Body of pancreas (tissue), 4 donors: ENCODE data around the gene TAGLN2. TPM values are rescaled to one million over a fixed set of nuclear protein-coding genes. Genes with fewer than 3 reads are reported as not detected.
A peak's percentile ranks its signal among the peaks of the same experiment; 100 is the strongest.

ENCODE experiments used
- ATAC-seq: fragments of 150-250 bp; one replicate; pipeline ENCODE4 v1.9.1; 2016
- DNase-seq, 4 donors: peaks; one replicate each; pipeline ENCODE4 v3.0.0-alpha.2; 2019
- H3K27ac ChIP-seq, 4 donors: fragments of 200-600 bp; sonication (generic); 1 replicate in 3 of 4; 2 replicates in 1 of 4; pipeline versions ENCODE4 v1.5.1 to v1.6.1; 2016 to 2019; ENCODE audit warnings: mild to moderate bottlenecking in 1 of 4, mixed read lengths in 1 of 4, moderate library complexity in 1 of 4
- H3K27me3 ChIP-seq, 2 donors: fragments of 200-600 bp; sonication (generic); one replicate each; pipeline ENCODE4 v1.6.0; 2016; ENCODE audit warnings: mild to moderate bottlenecking in 1 of 2
- H3K36me3 ChIP-seq, 2 donors: fragments of 200-600 bp; sonication (generic); replicated peaks in 1 of 2; 2 replicates each; pipeline ENCODE4 v1.5.1; 2016; ENCODE audit warnings: low read depth in 2 of 2; ENCODE audit not compliant: insufficient read depth in 1 of 2
- H3K4me1 ChIP-seq: fragments of 200-600 bp; sonication (generic); one replicate; pipeline ENCODE4 v1.6.0; 2016
- H3K4me3 ChIP-seq, 2 donors: fragments of 200-600 bp; sonication (generic); 1 replicate in 1 of 2; 2 replicates in 1 of 2; pipeline ENCODE4 v1.5.1; 2016 to 2019
- H3K9me3 ChIP-seq, 3 donors: fragments of 200-600 bp; sonication (generic); 1 replicate in 2 of 3; 2 replicates in 1 of 3; pipeline ENCODE4 v1.5.1; 2016
- CTCF ChIP-seq, 7 experiments: fragments of 450-650 bp in 4 of 7; fragments of 200-600 bp in 3 of 7; sonication (generic) in 3 of 7; IDR thresholded peaks; one replicate each; pipeline ENCODE4 v1.5.1; 2016 to 2019; ENCODE audit warnings: antibody characterized with exemption in 7 of 7
- POLR2A ChIP-seq, 3 donors: fragments of 450-650 bp; IDR thresholded peaks; one replicate each; pipeline ENCODE4 v1.6.1; 2016; ENCODE audit warnings: antibody characterized with exemption in 3 of 3, mild to moderate bottlenecking in 2 of 3
- WGBS, 2 donors: methylation state at CpG; one replicate each; pipeline ENCODE4 v1.1.5; 2017; 5-methylcytosine and 5-hydroxymethylcytosine counted together
- intact Hi-C: fragments of 100-400 bp; cut with DNase I; formaldehyde crosslinking; loops from one replicate; pipeline ENCODE4 v1.15.1; 2023
- total RNA-seq, 2 donors: library from RNA; depleted of rRNA; stranded (reverse); fragments of >200 nt; gene quantifications; one replicate each; pipeline ENCODE4 v1.1.0, GENCODE V29; 2016

TAGLN2 gene
- total RNA-seq, 2 donors from 2014 or later, result 63.0 to 118 TPM

GRCh38 chr1:159914252-159915018 is 10.9 kb downstream of the TAGLN2 start:
- peaks cover 75% of the 10 kb centered on the region for H3K4me1 ChIP-seq
- intact Hi-C loops, result no loop called here
- ATAC-seq (no peak), DNase-seq (peak in 1 of 4 donors; percentile 46)
- no peaks in the 10 kb centered on the region for H3K9me3 ChIP-seq
- peaks cover 4 to 13% of the 10 kb centered on the region in 2 donors for H3K36me3 ChIP-seq
- WGBS, 2 donors, result 72 to 74% methylated on average over 10 of the region's 10 CpGs
- peak overlapping the region; percentile 53 to 79 (median 67) for H3K27ac ChIP-seq
- no peak overlapping the region for H3K4me3 ChIP-seq
- TF ChIP-seq CTCF (IDR thresholded peaks at IDR 0.05), result no peak
- TF ChIP-seq POLR2A (IDR thresholded peaks at IDR 0.05), result no peak
- no peaks in the 10 kb centered on the region for H3K27me3 ChIP-seq

DNA sequence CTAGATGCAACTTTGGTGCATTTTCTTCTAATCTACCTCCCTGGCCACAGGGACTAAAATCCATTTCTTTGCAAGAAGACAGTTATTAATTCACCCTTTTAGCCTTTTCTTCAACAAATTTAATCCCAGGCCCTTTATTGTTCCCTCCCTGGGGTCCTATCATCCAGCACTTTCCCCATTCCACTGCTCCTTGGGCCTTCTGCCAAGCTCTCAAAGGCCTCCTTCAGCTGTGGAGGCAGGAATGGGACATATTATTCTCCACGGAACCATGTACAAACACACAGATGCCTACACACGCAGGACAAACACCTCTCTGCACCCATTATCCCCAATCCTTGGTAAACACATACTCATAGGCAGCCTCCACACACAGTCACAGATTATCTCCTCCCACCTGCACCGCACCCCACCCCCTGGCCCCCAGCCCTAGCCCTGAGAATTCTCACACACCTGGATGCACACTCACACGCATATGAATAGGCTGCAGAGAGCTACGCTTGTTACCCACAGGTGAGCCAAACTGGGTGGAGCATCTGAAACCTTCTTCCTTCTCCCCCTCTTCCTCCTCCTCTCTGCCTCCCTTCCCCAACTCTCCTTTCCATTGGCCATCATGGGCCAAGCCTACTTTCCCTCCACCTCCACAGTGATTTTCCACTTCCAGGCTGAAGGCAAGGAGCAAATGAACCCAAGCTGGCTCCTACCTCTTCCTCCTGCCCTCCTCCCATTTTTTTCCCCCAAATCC is 11.7 kb downstream of the TAGLN2 start:
- WGBS, 2 donors, result 37 to 39% methylated on average over 5 of the region's 5 CpGs
- intact Hi-C loops, result no loop called here
- ATAC-seq (peak; percentile 55), DNase-seq (peak; percentile 61 to 86 (median 81))
- peak in 1 of 3 donors; percentile 14 for TF ChIP-seq POLR2A (IDR thresholded peaks at IDR 0.05)
- no peak for TF ChIP-seq CTCF (IDR thresholded peaks at IDR 0.05)
- Histone ChIP-seq H3K4me3 (no peak overlapping the region), H3K27ac (peak overlapping the region; percentile 53 to 79 (median 67)), H3K4me1 (peaks cover 75% of the 10 kb centered on the region), H3K27me3 (no peaks in the 10 kb centered on the region), H3K36me3 (peaks cover under 1 to 5% of the 10 kb centered on the region in 2 donors), H3K9me3 (no peaks in the 10 kb centered on the region)

DNA sequence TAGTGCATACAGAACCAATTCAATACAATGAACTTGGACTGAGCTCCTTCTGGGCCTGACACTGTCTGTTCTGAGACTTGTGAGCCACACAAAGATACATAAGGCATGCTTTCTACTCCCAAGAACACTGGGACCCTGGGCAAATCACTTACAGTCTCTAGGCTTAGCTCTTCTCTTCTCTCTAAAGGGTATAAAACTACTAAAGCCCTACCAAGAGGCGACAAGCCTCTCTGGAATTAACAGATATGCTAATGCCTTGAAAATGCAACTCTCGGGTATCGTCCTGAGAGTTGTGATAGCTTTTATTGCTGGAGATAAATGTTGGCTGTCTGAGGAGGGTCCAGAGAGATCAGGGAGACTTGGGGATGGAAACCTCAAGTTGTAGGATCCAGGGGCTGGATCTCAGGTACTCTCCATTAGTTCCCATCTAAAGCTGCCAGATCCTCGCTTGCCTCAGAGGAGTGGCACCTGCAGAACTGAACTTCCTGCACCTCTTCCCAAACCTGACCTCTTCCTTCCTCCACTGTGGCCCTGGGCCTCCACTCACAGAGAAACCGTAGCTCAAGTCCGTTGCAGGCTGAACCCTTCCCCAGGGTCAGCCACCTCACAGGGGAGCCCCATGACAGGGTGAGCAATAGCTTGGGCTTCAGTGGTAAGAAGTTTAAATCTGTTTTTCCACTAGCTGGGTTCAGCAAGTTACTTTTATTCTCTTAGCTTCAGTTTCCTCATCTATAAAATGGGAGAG is 13.8 kb downstream of the TAGLN2 start:
- Histone ChIP-seq H3K4me1 (peaks cover 62% of the 10 kb centered on the region), H3K27me3 (no peaks in the 10 kb centered on the region), H3K9me3 (no peaks in the 10 kb centered on the region), H3K36me3 (no peaks in the 10 kb centered on the region), H3K27ac (peak overlapping the region in 3 of 4 donors; percentile 56 to 77 (median 73)), H3K4me3 (no peak overlapping the region)
- DNase-seq (no peak), ATAC-seq (no peak)
- 52 to 81% methylated on average over 6 of the region's 6 CpGs for WGBS, 2 donors
- intact Hi-C loops, result no loop called here
- TF ChIP-seq CTCF (IDR thresholded peaks at IDR 0.05) (no peak), POLR2A (IDR thresholded peaks at IDR 0.05) (no peak)

GRCh38 chr1:159908031-159908940 is 17.0 kb downstream of the TAGLN2 start:
- no peak for DNase-seq
- no peak overlapping the region for H3K27ac ChIP-seq
- no peak for ATAC-seq
- no peak for TF ChIP-seq CTCF (IDR thresholded peaks at IDR 0.05)
- no peak for TF ChIP-seq POLR2A (IDR thresholded peaks at IDR 0.05)
- no peaks in the 10 kb centered on the region for H3K9me3 ChIP-seq
- WGBS, 2 donors, result 59 to 68% methylated on average over 9 of the region's 9 CpGs
- no peaks in the 10 kb centered on the region for H3K27me3 ChIP-seq
- no peak overlapping the region for H3K4me3 ChIP-seq
- peaks cover 35% of the 10 kb centered on the region for H3K4me1 ChIP-seq
- no peaks in the 10 kb centered on the region for H3K36me3 ChIP-seq
- intact Hi-C loops, result no loop called here
